Fibroblast of mammary gland (primary cell): Measurements from ENCODE around the gene PIP5K1C.

Experiments
- DNase-seq: peaks from one replicate; pipeline ENCODE4 v3.0.0-alpha.2; 2010; ENCODE audit warnings: low read depth
- H3K4me3 ChIP-seq: 2 replicates; pipeline ENCODE4 v1.5.1; 2011; ENCODE audit warnings: low read depth, mild to moderate bottlenecking, low read length, moderate library complexity; ENCODE audit not compliant: control insufficient read depth
- CTCF ChIP-seq: conservative IDR thresholded peaks from 2 replicates; pipeline ENCODE4 v1.5.1; 2011; ENCODE audit warnings: low read depth, low read length, inconsistent platforms; ENCODE audit not compliant: control insufficient read depth, insufficient read depth

PIP5K1C gene

GRCh38 chr19:3730457-3730958, 30.2 kb upstream of the PIP5K1C start:
- H3K4me3 ChIP-seq = no peak overlapping the region
- no peak for DNase-seq
- TF ChIP-seq CTCF = no peak

DNA sequence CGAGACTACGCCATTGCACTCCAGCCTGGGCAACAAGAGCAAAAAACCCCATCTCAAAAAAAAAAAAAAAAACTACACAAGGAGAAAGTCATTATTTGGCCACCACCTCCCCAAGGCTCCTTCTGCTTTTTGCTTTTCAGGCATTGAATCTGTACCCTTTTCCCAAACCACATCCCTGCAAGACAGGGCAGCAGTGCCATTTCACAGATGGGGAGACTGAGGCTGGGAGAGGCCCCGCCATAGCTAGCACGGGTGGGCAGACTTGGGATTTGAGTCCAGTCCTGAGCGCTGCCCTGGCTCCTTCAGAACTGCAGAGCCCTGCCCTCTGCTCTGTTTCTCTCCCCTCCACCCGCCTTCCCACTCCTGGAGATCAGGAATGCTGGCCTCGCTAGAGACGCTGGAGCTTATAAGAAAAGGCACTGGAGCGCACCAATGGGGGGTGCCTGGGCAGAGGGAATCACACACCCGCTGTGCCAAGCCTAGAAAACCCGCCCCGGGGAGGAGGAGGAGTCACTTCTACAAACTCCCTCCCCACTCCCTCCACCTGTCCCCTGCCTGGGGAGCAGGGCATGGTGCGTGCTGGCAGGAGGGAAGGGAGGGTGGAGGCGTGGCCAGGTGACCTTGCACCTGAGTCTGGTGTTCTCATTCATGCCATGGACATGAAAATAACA, 25.5 kb upstream of the PIP5K1C start:
- no peak for TF ChIP-seq CTCF
- H3K4me3 ChIP-seq = no peak overlapping the region
- no peak for DNase-seq

GRCh38 chr19:3725121-3725520, 24.9 kb upstream of the PIP5K1C start:
- H3K4me3 ChIP-seq = no peak overlapping the region
- TF ChIP-seq CTCF = no peak
- DNase-seq = no peak

GRCh38 chr19:3723883-3724282, 23.6 kb upstream of the PIP5K1C start:
- no peak for DNase-seq
- no peak overlapping the region for H3K4me3 ChIP-seq
- no peak for TF ChIP-seq CTCF

GRCh38 chr19:3723110-3723488, 22.8 kb upstream of the PIP5K1C start:
- no peak for DNase-seq
- TF ChIP-seq CTCF = no peak
- H3K4me3 ChIP-seq = no peak overlapping the region

GRCh38 chr19:3722443-3723109, 22.3 kb upstream of the PIP5K1C start:
- H3K4me3 ChIP-seq = no peak overlapping the region
- no peak for DNase-seq
- TF ChIP-seq CTCF = no peak

GRCh38 chr19:3721887-3722442, 21.7 kb upstream of the PIP5K1C start:
- no peak overlapping the region for H3K4me3 ChIP-seq
- TF ChIP-seq CTCF = no peak
- DNase-seq = no peak
